ENCODE results near the gene CLMN. TPM values are rescaled to one million over a fixed set of nuclear protein-coding genes. Genes with fewer than 3 reads are reported as not detected.

Gene CLMN
- total RNA-seq, 1 donor from 2014 or later, result 6.3 TPM

GRCh38 chr14:95225251-95225887 lies 94.3 kb downstream of the CLMN start:
- peaks cover 6% of the 10 kb centered on the region for H3K36me3 Mint-ChIP-seq
- Histone ChIP-seq H3F3A (ENCODE audit: low read depth) (no peaks in the 10 kb centered on the region), H2AFZ (replicated peaks) (no peak overlapping the region), H3K4me1 (peaks cover 19% of the 10 kb centered on the region), H3K4me3 (no peak overlapping the region), H3K9ac (no peak overlapping the region), H4K20me1 (ENCODE audit: low read depth) (no peaks in the 10 kb centered on the region), H3K27ac (no peak overlapping the region), H3K4me2 (no peak overlapping the region), H3K27me3 (no peaks in the 10 kb centered on the region), H3K79me2 (ENCODE audit: low read depth) (no peaks in the 10 kb centered on the region), H3K36me3 (no peaks in the 10 kb centered on the region), H3K9me3 (ENCODE audit: low read depth) (no peaks in the 10 kb centered on the region)
- no peak overlapping the region for H3K4me3 Mint-ChIP-seq
- no peak overlapping the region for H3K27ac Mint-ChIP-seq
- peaks cover 11% of the 10 kb centered on the region for H3K27me3 Mint-ChIP-seq (ENCODE audit: insufficient read depth, low read depth)
- H3K9me3 Mint-ChIP-seq, result no peaks in the 10 kb centered on the region
- H3K4me1 Mint-ChIP-seq, result peaks cover 23% of the 10 kb centered on the region
- TF ChIP-seq EZH2 (IDR thresholded peaks at IDR 0.05) (no peak), EZH2phosphoT487 (IDR thresholded peaks at IDR 0.05) (no peak)
- TF ChIP-seq, protein P1, sequence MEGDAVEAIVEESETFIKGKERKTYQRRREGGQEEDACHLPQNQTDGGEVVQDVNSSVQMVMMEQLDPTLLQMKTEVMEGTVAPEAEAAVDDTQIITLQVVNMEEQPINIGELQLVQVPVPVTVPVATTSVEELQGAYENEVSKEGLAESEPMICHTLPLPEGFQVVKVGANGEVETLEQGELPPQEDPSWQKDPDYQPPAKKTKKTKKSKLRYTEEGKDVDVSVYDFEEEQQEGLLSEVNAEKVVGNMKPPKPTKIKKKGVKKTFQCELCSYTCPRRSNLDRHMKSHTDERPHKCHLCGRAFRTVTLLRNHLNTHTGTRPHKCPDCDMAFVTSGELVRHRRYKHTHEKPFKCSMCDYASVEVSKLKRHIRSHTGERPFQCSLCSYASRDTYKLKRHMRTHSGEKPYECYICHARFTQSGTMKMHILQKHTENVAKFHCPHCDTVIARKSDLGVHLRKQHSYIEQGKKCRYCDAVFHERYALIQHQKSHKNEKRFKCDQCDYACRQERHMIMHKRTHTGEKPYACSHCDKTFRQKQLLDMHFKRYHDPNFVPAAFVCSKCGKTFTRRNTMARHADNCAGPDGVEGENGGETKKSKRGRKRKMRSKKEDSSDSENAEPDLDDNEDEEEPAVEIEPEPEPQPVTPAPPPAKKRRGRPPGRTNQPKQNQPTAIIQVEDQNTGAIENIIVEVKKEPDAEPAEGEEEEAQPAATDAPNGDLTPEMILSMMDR (IDR thresholded peaks at IDR 0.05), result no peak
- no peak for DNase-seq (ENCODE audit: low spot score)

GRCh38 chr14:95222870-95223398 lies 96.8 kb downstream of the CLMN start:
- Histone ChIP-seq H3K9ac (no peak overlapping the region), H3K79me2 (ENCODE audit: low read depth) (no peaks in the 10 kb centered on the region), H3F3A (ENCODE audit: low read depth) (no peaks in the 10 kb centered on the region), H3K27ac (no peak overlapping the region), H3K4me1 (peaks cover 20% of the 10 kb centered on the region), H3K4me3 (no peak overlapping the region), H2AFZ (replicated peaks) (no peak overlapping the region), H3K36me3 (no peaks in the 10 kb centered on the region), H3K9me3 (ENCODE audit: low read depth) (no peaks in the 10 kb centered on the region), H4K20me1 (ENCODE audit: low read depth) (no peaks in the 10 kb centered on the region), H3K4me2 (no peak overlapping the region), H3K27me3 (no peaks in the 10 kb centered on the region)
- no peak for DNase-seq (ENCODE audit: low spot score)
- no peak for TF ChIP-seq EZH2 (IDR thresholded peaks at IDR 0.05)
- TF ChIP-seq, protein P1 (IDR thresholded peaks at IDR 0.05), result no peak
- no peak for TF ChIP-seq EZH2phosphoT487 (IDR thresholded peaks at IDR 0.05)
- Mint-ChIP-seq H3K4me1 (peaks cover 26% of the 10 kb centered on the region), H3K9me3 (no peaks in the 10 kb centered on the region), H3K27ac (no peak overlapping the region), H3K4me3 (no peak overlapping the region), H3K36me3 (peaks cover 10% of the 10 kb centered on the region), H3K27me3 (ENCODE audit: insufficient read depth, low read depth) (peaks cover 11% of the 10 kb centered on the region)

- Mint-ChIP-seq H3K4me1 (peaks cover 27% of the 10 kb centered on the region), H3K9me3 (no peaks in the 10 kb centered on the region), H3K27ac (no peak overlapping the region), H3K4me3 (no peak overlapping the region), H3K27me3 (ENCODE audit: insufficient read depth, low read depth) (peaks cover 7% of the 10 kb centered on the region), H3K36me3 (peaks cover 10% of the 10 kb centered on the region)
- Histone ChIP-seq H3K79me2 (ENCODE audit: low read depth) (no peaks in the 10 kb centered on the region), H3K27me3 (peaks cover 2% of the 10 kb centered on the region), H4K20me1 (ENCODE audit: low read depth) (no peaks in the 10 kb centered on the region), H2AFZ (replicated peaks) (no peak overlapping the region), H3K4me2 (no peak overlapping the region), H3K9ac (no peak overlapping the region), H3K27ac (no peak overlapping the region), H3K4me3 (no peak overlapping the region), H3F3A (ENCODE audit: low read depth) (no peaks in the 10 kb centered on the region), H3K36me3 (no peaks in the 10 kb centered on the region), H3K9me3 (ENCODE audit: low read depth) (no peaks in the 10 kb centered on the region), H3K4me1 (peaks cover 20% of the 10 kb centered on the region)
- TF ChIP-seq, protein P1 (IDR thresholded peaks at IDR 0.05), result no peak
- no peak for TF ChIP-seq EZH2phosphoT487 (IDR thresholded peaks at IDR 0.05)
- TF ChIP-seq EZH2 (IDR thresholded peaks at IDR 0.05), result no peak
- DNase-seq (ENCODE audit: low spot score), result no peak
Measured at GRCh38 chr14:95222151-95222631, 97.5 kb downstream of the CLMN start.

Data from neural progenitor cell (in vitro differentiated cells).